Fibroblast of pulmonary artery (primary cell): ENCODE data around the gene MCF2L.

Source experiments
- DNase-seq: peaks from one replicate; pipeline ENCODE4 v3.0.0-alpha.2; 2010; ENCODE audit warnings: low read depth
- H3K4me3 ChIP-seq: replicated peaks from 2 replicates; pipeline ENCODE4 v1.5.1; 2011; ENCODE audit warnings: low read depth, mild to moderate bottlenecking, control low read depth, low read length, moderate library complexity
- TF ChIP-seq, protein P1 (sequence below): IDR thresholded peaks from 2 replicates; pipeline ENCODE4 v1.5.1; 2011; ENCODE audit warnings: mild to moderate bottlenecking, control low read depth, low read length, inconsistent platforms; ENCODE audit errors: missing control alignments

The MCF2L gene

DNA sequence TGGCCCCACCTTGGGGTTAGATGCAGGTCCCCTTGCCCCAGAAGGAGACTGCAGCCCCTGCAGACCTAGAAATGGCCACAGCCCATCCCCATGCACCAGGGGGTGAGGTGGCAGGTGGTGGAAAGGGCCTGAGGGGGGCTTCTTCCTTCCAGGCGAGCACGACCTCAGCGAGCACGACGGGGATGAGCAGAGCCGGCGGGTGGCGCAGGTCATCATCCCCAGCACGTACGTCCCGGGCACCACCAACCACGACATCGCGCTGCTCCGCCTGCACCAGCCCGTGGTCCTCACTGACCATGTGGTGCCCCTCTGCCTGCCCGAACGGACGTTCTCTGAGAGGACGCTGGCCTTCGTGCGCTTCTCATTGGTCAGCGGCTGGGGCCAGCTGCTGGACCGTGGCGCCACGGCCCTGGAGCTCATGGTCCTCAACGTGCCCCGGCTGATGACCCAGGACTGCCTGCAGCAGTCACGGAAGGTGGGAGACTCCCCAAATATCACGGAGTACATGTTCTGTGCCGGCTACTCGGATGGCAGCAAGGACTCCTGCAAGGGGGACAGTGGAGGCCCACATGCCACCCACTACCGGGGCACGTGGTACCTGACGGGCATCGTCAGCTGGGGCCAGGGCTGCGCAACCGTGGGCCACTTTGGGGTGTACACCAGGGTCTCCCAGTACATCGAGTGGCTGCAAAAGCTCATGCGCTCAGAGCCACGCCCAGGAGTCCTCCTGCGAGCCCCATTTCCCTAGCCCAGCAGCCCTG lies 149.4 kb downstream of the MCF2L start:
- TF ChIP-seq, protein P1, sequence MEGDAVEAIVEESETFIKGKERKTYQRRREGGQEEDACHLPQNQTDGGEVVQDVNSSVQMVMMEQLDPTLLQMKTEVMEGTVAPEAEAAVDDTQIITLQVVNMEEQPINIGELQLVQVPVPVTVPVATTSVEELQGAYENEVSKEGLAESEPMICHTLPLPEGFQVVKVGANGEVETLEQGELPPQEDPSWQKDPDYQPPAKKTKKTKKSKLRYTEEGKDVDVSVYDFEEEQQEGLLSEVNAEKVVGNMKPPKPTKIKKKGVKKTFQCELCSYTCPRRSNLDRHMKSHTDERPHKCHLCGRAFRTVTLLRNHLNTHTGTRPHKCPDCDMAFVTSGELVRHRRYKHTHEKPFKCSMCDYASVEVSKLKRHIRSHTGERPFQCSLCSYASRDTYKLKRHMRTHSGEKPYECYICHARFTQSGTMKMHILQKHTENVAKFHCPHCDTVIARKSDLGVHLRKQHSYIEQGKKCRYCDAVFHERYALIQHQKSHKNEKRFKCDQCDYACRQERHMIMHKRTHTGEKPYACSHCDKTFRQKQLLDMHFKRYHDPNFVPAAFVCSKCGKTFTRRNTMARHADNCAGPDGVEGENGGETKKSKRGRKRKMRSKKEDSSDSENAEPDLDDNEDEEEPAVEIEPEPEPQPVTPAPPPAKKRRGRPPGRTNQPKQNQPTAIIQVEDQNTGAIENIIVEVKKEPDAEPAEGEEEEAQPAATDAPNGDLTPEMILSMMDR = no peak
- DNase-seq = no peak

DNA sequence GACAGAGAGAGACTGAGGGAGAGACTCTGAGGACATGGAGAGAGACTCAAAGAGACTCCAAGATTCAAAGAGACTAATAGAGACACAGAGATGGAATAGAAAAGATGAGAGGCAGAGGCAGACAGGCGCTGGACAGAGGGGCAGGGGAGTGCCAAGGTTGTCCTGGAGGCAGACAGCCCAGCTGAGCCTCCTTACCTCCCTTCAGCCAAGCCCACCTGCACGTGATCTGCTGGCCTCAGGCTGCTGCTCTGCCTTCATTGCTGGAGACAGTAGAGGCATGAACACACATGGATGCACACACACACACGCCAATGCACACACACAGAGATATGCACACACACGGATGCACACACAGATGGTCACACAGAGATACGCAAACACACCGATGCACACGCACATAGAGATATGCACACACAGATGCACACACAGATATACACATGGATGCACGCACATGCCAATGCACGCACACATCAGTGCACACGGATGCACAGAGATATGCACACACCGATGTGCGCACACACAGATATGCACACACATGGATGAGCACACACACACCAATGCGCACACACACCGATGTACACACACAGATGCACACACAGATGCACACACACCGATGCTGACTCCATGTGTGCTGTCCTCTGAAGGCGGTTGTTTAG lies 150.3 kb downstream of the MCF2L start:
- DNase-seq = no peak
- H3K4me3 ChIP-seq = no peak overlapping the region
- TF ChIP-seq, protein P1 = no peak

More for the DNA sequence above, 149.4 kb downstream of the MCF2L start:
- no peak overlapping the region for H3K4me3 ChIP-seq

DNA sequence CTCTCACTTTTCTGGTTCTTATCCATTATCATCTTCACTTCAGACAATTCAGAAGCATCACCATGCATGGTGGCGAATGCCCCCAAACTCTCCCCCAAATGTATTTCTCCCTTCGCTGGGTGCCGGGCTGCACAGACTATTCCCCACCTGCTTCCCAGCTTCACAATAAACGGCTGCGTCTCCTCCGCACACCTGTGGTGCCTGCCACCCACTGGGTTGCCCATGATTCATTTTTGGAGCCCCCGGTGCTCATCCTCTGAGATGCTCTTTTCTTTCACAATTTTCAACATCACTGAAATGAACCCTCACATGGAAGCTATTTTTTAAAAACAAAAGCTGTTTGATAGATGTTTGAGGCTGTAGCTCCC lies 150.8 kb downstream of the MCF2L start:
- no peak for DNase-seq
- TF ChIP-seq, protein P1 = no peak
- H3K4me3 ChIP-seq = no peak overlapping the region

DNA sequence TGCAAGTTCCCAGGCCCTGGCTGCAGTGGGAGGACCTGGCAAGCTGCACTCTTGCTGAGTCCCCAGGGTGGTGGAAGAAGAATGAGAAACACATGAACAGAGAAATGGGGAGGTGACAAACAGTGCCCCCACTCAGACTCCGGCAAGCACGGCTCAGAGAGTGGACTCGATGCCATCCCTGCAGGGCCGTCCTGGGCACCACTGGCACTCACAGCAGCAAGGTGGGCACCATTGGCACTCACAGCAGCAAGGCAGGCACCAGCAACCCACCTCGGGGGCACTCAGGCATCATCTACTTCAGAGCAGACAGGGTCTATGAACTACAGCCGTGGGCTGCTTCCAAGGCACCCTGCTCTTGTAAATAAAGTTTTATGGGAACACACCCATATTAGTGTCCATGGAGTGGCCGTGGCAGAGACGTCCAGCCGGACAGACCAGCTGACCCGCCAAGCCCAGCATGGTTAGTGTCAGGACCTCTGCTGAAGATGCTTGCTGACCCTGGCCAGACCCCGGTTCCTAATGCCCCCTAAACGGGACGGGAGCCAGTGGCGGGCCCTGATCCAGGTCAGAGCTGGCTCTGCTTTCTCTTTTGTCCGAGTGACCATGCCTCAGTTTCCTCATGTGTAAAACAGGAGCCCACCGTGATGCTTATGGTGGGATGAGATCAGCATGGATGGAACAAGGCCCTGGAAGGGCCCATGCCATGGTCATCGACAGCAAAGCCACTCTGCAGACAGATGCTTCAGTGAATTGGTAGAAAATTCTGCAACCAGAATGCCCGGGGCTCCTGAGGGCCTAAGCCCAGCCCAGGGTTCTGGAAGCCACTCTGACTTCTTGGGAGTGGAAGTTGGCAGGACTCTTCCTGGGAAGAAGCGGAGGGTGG lies 151.5 kb downstream of the MCF2L start:
- TF ChIP-seq, protein P1 = no peak
- H3K4me3 ChIP-seq = no peak overlapping the region
- no peak for DNase-seq

DNA sequence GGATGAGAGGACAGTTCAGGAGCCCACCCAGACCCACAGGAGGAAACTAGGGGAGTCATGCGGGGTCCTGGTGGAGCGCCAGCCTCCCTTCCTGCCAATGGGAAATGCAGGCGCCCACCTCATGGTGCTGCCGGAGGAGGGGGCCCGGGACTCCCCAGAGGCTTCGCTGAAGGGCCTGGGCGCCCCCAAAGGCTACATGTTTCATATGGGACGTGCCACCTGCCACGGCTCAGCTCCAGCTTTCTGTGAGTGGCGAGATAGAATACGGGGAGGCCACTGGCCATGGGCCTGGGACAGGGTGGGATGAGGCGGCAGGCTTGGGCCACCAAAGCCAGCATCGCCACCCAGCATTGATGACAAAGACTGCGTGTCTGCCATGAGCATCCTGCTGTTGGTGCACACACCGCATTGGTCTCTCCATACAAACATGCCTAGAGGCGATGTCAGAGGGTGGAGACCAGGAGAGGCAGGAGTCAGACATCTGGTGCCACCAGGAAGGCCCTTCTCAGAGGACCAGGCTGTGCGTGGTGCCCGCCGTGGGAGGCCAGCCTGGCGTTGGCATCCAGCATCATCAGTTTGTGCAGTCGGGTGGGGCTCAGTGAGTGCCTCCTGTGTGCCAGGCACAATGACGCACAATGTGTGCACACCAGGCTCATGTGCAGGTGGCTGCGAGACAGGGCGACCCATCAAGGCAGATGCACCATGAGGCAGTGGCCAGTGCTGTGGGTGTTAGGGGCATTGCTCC lies 152.3 kb downstream of the MCF2L start:
- TF ChIP-seq, protein P1 = no peak
- no peak overlapping the region for H3K4me3 ChIP-seq
- DNase-seq = no peak

DNA sequence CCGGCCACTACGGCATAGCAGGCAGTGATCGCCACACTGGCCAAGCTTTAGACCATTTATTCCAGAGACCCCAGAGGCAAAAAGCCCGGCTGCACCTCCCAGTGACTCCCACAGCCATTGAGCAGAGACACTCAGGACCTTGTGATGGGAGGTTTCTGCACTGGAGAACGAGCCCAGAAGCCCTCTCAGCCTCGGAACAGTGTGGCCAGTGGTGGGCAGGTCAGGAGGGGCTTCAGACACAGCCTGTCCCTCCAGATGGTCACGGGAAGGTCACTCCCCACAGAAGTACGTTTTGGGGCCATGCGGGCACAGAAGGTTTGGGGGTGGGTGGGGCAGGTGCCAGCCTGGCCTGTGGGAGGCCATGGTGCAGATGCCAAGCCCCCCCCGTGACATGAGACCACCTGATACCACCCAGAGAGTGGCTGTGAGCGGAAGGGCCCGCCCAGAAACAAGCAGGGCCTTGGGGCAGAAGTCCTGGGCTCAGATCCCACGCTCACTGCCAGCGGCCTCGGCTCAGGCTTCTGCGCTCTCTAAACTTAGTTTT lies 153.0 kb downstream of the MCF2L start:
- TF ChIP-seq, protein P1 = no peak
- no peak for DNase-seq
- H3K4me3 ChIP-seq = no peak overlapping the region
